DOHH2 (cell line): ENCODE results near the gene PPP1R14C.

ENCODE experiments used
- CTCF ChIP-seq: fragments of 200-600 bp; sonication (generic); IDR thresholded peaks from one replicate; pipeline ENCODE4 v1.5.1; 2014; ENCODE audit warnings: antibody characterized with exemption, mild to moderate bottlenecking, low read depth, low read length; ENCODE audit not compliant: poor library complexity, severe bottlenecking
- EZH2phosphoT487 ChIP-seq: fragments of 200-600 bp; sonication (generic); IDR thresholded peaks from 2 replicates; pipeline ENCODE4 v1.6.1; 2017; ENCODE audit warnings: borderline replicate concordance, mild to moderate bottlenecking, antibody characterized with exemption, low read length, moderate library complexity, mixed read lengths

GRCh38 chr6:150247803-150248202 lies 105.0 kb downstream of the PPP1R14C start:
- TF ChIP-seq CTCF = no peak
- no peak for TF ChIP-seq EZH2phosphoT487
